K562 (cell line): Measurements from ENCODE around the gene TBC1D1.

Source experiments
- CBX5 ChIP-seq: IDR thresholded peaks from 2 replicates; pipeline ENCODE4 v1.6.1; 2014; ENCODE audit warnings: low read depth, borderline replicate concordance
- SETDB1 ChIP-seq: IDR thresholded peaks from one replicate; pipeline ENCODE4 v1.6.1; 2012; ENCODE audit warnings: low read length, control low read depth, inconsistent platforms
- TARDBP ChIP-seq: fragments of 450-650 bp; IDR thresholded peaks from 2 replicates; pipeline ENCODE4 v1.6.1; 2016
- ZNF232 ChIP-seq: sonication (generic); formaldehyde crosslinking; IDR thresholded peaks from 2 replicates; pipeline ENCODE4 v1.8.0; 2022; ENCODE audit warnings: mild to moderate bottlenecking, missing genetic modification reagents
- TF ChIP-seq, protein P1 (sequence below): fragments of 200-400 bp; formaldehyde crosslinking; IDR thresholded peaks from 2 replicates; pipeline ENCODE4 v1.6.1; 2017; ENCODE audit warnings: mild to moderate bottlenecking, low read depth, low read length, moderate library complexity

GRCh38 chr4:38154252-38154651 lies 263.4 kb downstream of the TBC1D1 start:
- TF ChIP-seq SETDB1 (no peak), ZNF232 (CRISPR knock-in tag) (no peak), TARDBP (no peak), CBX5 (no peak)
- TF ChIP-seq, protein P1, sequence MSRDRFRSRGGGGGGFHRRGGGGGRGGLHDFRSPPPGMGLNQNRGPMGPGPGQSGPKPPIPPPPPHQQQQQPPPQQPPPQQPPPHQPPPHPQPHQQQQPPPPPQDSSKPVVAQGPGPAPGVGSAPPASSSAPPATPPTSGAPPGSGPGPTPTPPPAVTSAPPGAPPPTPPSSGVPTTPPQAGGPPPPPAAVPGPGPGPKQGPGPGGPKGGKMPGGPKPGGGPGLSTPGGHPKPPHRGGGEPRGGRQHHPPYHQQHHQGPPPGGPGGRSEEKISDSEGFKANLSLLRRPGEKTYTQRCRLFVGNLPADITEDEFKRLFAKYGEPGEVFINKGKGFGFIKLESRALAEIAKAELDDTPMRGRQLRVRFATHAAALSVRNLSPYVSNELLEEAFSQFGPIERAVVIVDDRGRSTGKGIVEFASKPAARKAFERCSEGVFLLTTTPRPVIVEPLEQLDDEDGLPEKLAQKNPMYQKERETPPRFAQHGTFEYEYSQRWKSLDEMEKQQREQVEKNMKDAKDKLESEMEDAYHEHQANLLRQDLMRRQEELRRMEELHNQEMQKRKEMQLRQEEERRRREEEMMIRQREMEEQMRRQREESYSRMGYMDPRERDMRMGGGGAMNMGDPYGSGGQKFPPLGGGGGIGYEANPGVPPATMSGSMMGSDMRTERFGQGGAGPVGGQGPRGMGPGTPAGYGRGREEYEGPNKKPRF = no peak
